ENCODE results near the gene CHMP4B. TPM values are rescaled to one million over a fixed set of nuclear protein-coding genes. Genes with fewer than 3 reads are reported as not detected.

Gene CHMP4B
- total RNA-seq, 1 experiment from 2014 or later: 47.9 TPM

- Histone ChIP-seq H3K27me3 (replicated peaks) (no peaks in the 10 kb centered on the region), H3K27ac (no peak overlapping the region), H3K4me3 (no peak overlapping the region), H3K9me3 (replicated peaks) (peaks cover 3% of the 10 kb centered on the region; the same call in 1 of the 2 replicates), H3K36me3 (no peaks in the 10 kb centered on the region), H3K4me1 (replicated peaks) (no peaks in the 10 kb centered on the region)
- no peak for DNase-seq (ENCODE audit: low read depth in 1 of 2, low spot score in 2 of 2)
These were observed 67.4 kb downstream of the CHMP4B start for GRCh38 chr20:33878583-33878982.

DNA sequence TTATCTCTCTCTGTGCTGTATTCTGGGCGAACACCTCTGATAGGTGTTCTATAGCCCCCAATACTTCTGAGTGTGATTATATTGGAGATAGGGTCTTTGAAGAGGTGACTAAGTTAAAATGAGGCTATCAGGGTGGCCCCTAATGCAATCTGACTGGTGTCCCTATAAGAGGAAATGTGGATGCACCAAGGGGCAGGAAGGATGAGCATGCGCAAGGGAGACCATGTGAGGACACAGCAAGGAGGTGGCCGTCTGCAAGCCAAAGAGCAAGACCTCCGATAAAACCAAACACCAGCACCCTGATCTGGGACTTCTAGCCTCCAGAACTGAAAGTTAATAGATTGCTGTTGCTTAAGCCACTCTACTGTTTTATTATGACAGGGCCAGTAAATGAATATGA lies 69.2 kb downstream of the CHMP4B start:
- DNase-seq (ENCODE audit: low read depth in 1 of 2, low spot score in 2 of 2): no peak
- Histone ChIP-seq H3K4me3 (no peak overlapping the region), H3K27ac (no peak overlapping the region), H3K9me3 (replicated peaks) (peaks cover 3% of the 10 kb centered on the region), H3K4me1 (replicated peaks) (no peaks in the 10 kb centered on the region), H3K36me3 (no peaks in the 10 kb centered on the region), H3K27me3 (replicated peaks) (no peaks in the 10 kb centered on the region)

GRCh38 chr20:33881989-33882388 lies 70.8 kb downstream of the CHMP4B start:
- Histone ChIP-seq H3K4me1 (replicated peaks) (peaks cover 8% of the 10 kb centered on the region), H3K27ac (no peak overlapping the region), H3K4me3 (no peak overlapping the region), H3K27me3 (replicated peaks) (no peaks in the 10 kb centered on the region), H3K36me3 (no peaks in the 10 kb centered on the region), H3K9me3 (replicated peaks) (peaks cover 3% of the 10 kb centered on the region)
- DNase-seq (ENCODE audit: low read depth in 1 of 2, low spot score in 2 of 2): no peak

DNA sequence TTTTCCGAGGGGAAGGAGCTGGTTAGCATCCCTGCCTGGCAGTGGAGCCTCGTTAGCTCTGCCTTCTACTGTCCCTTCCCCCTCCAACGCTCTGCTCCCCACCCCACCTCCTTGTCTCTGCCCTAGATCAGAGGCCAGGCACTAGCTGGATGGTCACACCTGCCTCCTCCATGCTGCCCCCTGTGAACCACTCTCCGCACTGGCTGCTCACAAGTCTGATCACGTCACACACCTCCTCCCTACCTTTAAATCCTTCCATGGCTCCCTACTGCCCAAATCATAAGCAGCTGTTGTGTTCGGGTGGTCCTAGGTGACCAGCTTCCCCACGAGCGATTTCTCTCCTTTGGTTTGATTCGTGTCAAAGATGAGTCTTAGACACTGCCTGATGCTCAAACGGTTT lies 71.3 kb downstream of the CHMP4B start:
- DNase-seq (ENCODE audit: low read depth in 1 of 2, low spot score in 2 of 2): no peak
- Histone ChIP-seq H3K27me3 (replicated peaks) (no peaks in the 10 kb centered on the region), H3K9me3 (replicated peaks) (peaks cover 3% of the 10 kb centered on the region), H3K4me1 (replicated peaks) (peaks cover 8% of the 10 kb centered on the region), H3K27ac (no peak overlapping the region), H3K36me3 (no peaks in the 10 kb centered on the region), H3K4me3 (no peak overlapping the region)

DNA sequence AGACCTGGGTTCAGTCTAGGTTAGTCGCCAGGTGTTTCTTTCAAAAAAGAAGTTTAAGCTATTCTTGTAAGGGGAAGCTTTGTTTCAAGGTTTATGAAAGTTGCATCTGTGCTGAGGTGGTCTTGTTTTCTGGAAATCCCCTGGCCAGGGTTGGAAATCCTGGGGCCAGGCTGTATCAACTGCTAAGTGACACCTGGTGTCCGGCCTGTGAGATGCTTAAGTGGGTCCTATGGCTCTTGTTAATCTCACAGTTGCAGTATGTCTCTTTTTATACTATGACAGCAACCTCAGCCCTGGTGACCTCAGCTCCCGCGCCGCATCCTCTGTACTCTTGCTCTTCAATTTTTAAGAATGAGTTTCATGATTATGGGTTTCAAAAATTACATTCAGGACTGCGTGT lies 72.0 kb downstream of the CHMP4B start:
- Histone ChIP-seq H3K27me3 (replicated peaks) (no peaks in the 10 kb centered on the region), H3K27ac (no peak overlapping the region), H3K4me3 (no peak overlapping the region), H3K36me3 (no peaks in the 10 kb centered on the region), H3K9me3 (replicated peaks) (peaks cover 3% of the 10 kb centered on the region), H3K4me1 (replicated peaks) (peaks cover 8% of the 10 kb centered on the region)
- DNase-seq (ENCODE audit: low read depth in 1 of 2, low spot score in 2 of 2): no peak

GRCh38 chr20:33884633-33885032 lies 73.5 kb downstream of the CHMP4B start:
- Histone ChIP-seq H3K27me3 (replicated peaks) (no peaks in the 10 kb centered on the region), H3K4me1 (replicated peaks) (peaks cover 8% of the 10 kb centered on the region), H3K36me3 (no peaks in the 10 kb centered on the region), H3K9me3 (replicated peaks) (no peaks in the 10 kb centered on the region; the same call in 1 of the 2 replicates), H3K4me3 (no peak overlapping the region), H3K27ac (no peak overlapping the region)
- DNase-seq (ENCODE audit: low read depth in 1 of 2, low spot score in 2 of 2): no peak

GRCh38 chr20:33889312-33889711 lies 78.2 kb downstream of the CHMP4B start:
- peaks cover 8% of the 10 kb centered on the region for H3K4me1 ChIP-seq (replicated peaks)
- no peak overlapping the region for H3K4me3 ChIP-seq
- no peak for DNase-seq (ENCODE audit: low read depth in 1 of 2, low spot score in 2 of 2)
- H3K36me3 ChIP-seq: no peaks in the 10 kb centered on the region
- H3K27ac ChIP-seq: no peak overlapping the region
- H3K27me3 ChIP-seq (replicated peaks): no peaks in the 10 kb centered on the region
- H3K9me3 ChIP-seq (replicated peaks): no peaks in the 10 kb centered on the region; the same call in 1 of the 2 replicates

DNA sequence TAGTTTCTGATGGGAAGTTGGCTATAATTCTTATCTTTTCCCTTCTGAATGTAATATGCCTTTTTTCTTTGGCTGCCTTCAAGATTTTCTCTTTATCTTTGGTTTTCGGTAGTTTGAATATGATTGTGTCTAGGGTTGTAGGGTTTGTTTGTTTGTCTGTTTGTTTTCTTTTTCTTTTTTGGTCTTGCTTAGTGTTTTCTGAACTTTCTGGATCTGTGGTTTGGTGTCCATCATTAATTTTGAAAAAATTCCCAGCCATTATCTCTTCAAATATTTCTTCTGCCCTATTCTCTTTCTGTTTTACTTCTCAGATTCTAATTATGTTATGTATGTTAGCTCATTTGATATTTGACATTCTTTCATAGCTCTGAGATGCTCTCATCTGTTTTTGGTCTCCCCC lies 79.4 kb downstream of the CHMP4B start:
- Histone ChIP-seq H3K4me3 (no peak overlapping the region), H3K4me1 (replicated peaks) (peaks cover 8% of the 10 kb centered on the region), H3K27me3 (replicated peaks) (no peaks in the 10 kb centered on the region), H3K9me3 (replicated peaks) (no peaks in the 10 kb centered on the region), H3K27ac (no peak overlapping the region), H3K36me3 (no peaks in the 10 kb centered on the region)
- DNase-seq (ENCODE audit: low read depth in 1 of 2, low spot score in 2 of 2): no peak

GRCh38 chr20:33893314-33893713 lies 82.2 kb downstream of the CHMP4B start:
- Histone ChIP-seq H3K36me3 (no peaks in the 10 kb centered on the region), H3K27ac (no peak overlapping the region), H3K4me3 (no peak overlapping the region), H3K4me1 (replicated peaks) (no peaks in the 10 kb centered on the region), H3K27me3 (replicated peaks) (no peaks in the 10 kb centered on the region), H3K9me3 (replicated peaks) (no peaks in the 10 kb centered on the region)
- DNase-seq (ENCODE audit: low read depth in 1 of 2, low spot score in 2 of 2): no peak

DNA sequence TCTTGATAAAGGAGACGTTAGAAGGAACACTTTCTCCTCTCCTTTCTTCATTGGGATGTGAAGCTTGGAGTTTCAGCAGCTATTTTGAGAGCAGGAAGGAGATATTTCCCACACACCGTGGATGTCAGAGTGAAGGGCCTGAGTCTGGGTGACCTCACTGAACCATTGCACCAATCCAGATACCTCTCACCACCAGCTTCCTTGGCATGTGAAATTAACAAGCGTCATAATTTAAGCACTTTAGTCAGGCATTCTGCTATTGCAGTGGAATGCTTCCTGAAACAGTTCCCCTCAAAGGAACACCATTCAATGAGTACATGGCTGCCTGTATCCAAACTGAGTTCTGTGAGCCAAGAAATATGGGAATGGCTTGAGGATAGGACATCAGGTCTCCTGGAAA lies 83.7 kb downstream of the CHMP4B start:
- Histone ChIP-seq H3K4me3 (no peak overlapping the region), H3K27me3 (replicated peaks) (no peaks in the 10 kb centered on the region), H3K27ac (no peak overlapping the region), H3K4me1 (replicated peaks) (no peaks in the 10 kb centered on the region), H3K9me3 (replicated peaks) (no peaks in the 10 kb centered on the region), H3K36me3 (no peaks in the 10 kb centered on the region)
- DNase-seq (ENCODE audit: low read depth in 1 of 2, low spot score in 2 of 2): no peak

- H3K4me1 ChIP-seq (replicated peaks): no peaks in the 10 kb centered on the region
- no peaks in the 10 kb centered on the region for H3K36me3 ChIP-seq
- H3K9me3 ChIP-seq (replicated peaks): no peaks in the 10 kb centered on the region
- H3K4me3 ChIP-seq: no peak overlapping the region
- DNase-seq (ENCODE audit: low read depth in 1 of 2, low spot score in 2 of 2): no peak
- no peaks in the 10 kb centered on the region for H3K27me3 ChIP-seq (replicated peaks)
- no peak overlapping the region for H3K27ac ChIP-seq
These were observed 85.4 kb downstream of the CHMP4B start for GRCh38 chr20:33896509-33896908.

GRCh38 chr20:33897313-33897912 lies 86.3 kb downstream of the CHMP4B start:
- Histone ChIP-seq H3K36me3 (no peaks in the 10 kb centered on the region), H3K27ac (no peak overlapping the region), H3K4me1 (replicated peaks) (no peaks in the 10 kb centered on the region), H3K9me3 (replicated peaks) (no peaks in the 10 kb centered on the region), H3K4me3 (no peak overlapping the region), H3K27me3 (replicated peaks) (no peaks in the 10 kb centered on the region)
- no peak for DNase-seq (ENCODE audit: low read depth in 1 of 2, low spot score in 2 of 2)

GRCh38 chr20:33899106-33899505 lies 88.0 kb downstream of the CHMP4B start:
- no peak for DNase-seq (ENCODE audit: low read depth in 1 of 2, low spot score in 2 of 2)
- H3K36me3 ChIP-seq: no peaks in the 10 kb centered on the region
- H3K27ac ChIP-seq: no peak overlapping the region
- no peaks in the 10 kb centered on the region for H3K9me3 ChIP-seq (replicated peaks)
- H3K4me3 ChIP-seq: no peak overlapping the region
- no peaks in the 10 kb centered on the region for H3K4me1 ChIP-seq (replicated peaks)
- H3K27me3 ChIP-seq (replicated peaks): no peaks in the 10 kb centered on the region

DNA sequence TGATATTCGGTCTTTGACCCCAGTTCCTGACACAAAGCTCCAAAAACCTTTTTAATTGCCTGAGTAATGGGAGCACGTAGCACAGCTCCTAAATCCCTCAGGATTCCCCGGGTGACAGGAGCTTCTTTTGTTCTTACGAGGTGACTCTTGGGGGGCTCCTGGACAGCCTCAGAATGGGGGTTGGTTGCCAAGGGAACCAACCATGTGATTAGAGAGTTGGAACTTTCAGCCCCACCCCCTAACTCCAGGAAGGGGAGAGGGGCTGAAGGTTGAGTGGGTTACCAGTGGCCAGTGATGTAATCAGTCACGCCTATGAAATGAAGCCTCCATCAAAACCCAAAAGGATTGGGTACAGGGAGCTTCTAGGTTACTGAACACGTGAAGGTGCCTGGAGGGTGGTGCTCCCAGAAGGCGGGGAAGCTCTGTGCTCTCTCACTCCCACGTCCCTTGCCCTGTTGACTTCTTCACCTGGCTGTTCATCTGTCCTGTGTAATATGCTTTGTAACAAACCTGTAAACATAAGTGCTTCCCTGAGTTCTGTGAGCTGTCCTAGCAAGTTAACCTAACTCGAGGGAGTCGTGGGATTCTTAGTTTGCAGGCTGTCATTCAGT lies 89.5 kb downstream of the CHMP4B start:
- Histone ChIP-seq H3K27me3 (replicated peaks) (no peaks in the 10 kb centered on the region), H3K27ac (no peak overlapping the region), H3K9me3 (replicated peaks) (no peaks in the 10 kb centered on the region), H3K4me1 (replicated peaks) (no peaks in the 10 kb centered on the region), H3K36me3 (no peaks in the 10 kb centered on the region), H3K4me3 (no peak overlapping the region)
- no peak for DNase-seq (ENCODE audit: low read depth in 1 of 2, low spot score in 2 of 2)

DNA sequence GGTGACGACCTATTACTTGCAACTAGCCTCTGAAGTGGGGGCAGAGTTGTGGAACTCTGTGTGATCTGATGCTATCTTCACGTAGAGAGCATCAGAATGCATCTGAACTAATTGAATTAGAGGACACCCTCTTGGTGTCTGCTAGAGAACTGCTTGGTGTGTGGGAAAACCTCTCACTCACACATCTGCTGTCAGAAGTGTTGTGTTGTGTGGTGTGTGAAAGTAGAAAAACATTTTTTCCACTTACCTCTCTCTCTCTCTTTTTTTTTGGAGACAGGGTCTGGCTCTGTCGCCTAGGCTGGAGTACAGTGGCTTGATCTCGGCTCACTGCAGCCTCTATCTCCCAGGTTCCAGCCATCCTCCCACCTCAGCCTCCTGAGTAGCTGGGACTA lies 90.0 kb downstream of the CHMP4B start:
- no peak for DNase-seq (ENCODE audit: low read depth in 1 of 2, low spot score in 2 of 2)
- no peaks in the 10 kb centered on the region for H3K9me3 ChIP-seq (replicated peaks)
- H3K27ac ChIP-seq: no peak overlapping the region
- no peaks in the 10 kb centered on the region for H3K36me3 ChIP-seq
- H3K4me1 ChIP-seq (replicated peaks): no peaks in the 10 kb centered on the region
- H3K27me3 ChIP-seq (replicated peaks): no peaks in the 10 kb centered on the region
- H3K4me3 ChIP-seq: no peak overlapping the region
